ENCODE measurements around the gene NCKAP5L. TPM values are rescaled to one million over a fixed set of nuclear protein-coding genes. Genes with fewer than 3 reads are reported as not detected.

Gene NCKAP5L
- total RNA-seq (10 to 100 TPM; 12.0 to 27.3 (median 22.8) TPM), polyA plus RNA-seq (10 to 100 TPM in 1 of 2 donors, 1 to 10 TPM in 1; 2.5 to 13.8 TPM)
- long read RNA-seq, donor 1, partial matches to known transcripts, result 30 of 58 reads
- long read RNA-seq, donor 1, other reads (novel, unspliced or antisense), result 26 of 58 reads
- long read RNA-seq, donor 2, full-length matches to known transcripts, result 4 of 10 reads
- long read RNA-seq, donor 2, partial matches to known transcripts, result 6 of 10 reads
- long read RNA-seq, donor 2, other reads (novel, unspliced or antisense), result 0 of 10 reads
- long read RNA-seq, donor 3, full-length matches to known transcripts, result 2 of 28 reads
- long read RNA-seq, donor 3, partial matches to known transcripts, result 17 of 28 reads
- long read RNA-seq, donor 3, other reads (novel, unspliced or antisense), result 9 of 28 reads

GRCh38 chr12:49828133-49829091 lies at the start of gene NCKAP5L:
TSS of gene NCKAP5L (minus strand) at chr12:49828413. CDS start at chr12:49804044, 24,369 bp downstream.
- intact Hi-C loops (cut with DNase I), result no loop called here
- peaks cover 14% of the 10 kb centered on the region for H3K4me1 ChIP-seq (ENCODE audit: insufficient read depth)
- 0% methylated on average over 43 to 61 of the region's 61 CpGs for WGBS, 3 donors

GRCh38 chr12:49877066-49877465 lies 48.9 kb upstream of the NCKAP5L start:
- TF ChIP-seq CTCF (IDR thresholded peaks at IDR 0.05), result no peak
- TF ChIP-seq EP300 (IDR thresholded peaks at IDR 0.05), result no peak
- Histone ChIP-seq H3K27ac (no peak overlapping the region), H3K27me3 (no peaks in the 10 kb centered on the region), H3K9me3 (no peaks in the 10 kb centered on the region), H3K36me3 (no peaks in the 10 kb centered on the region), H3K4me3 (no peak overlapping the region), H3K4me1 (ENCODE audit: insufficient read depth) (no peaks in the 10 kb centered on the region)
- DNase-seq, result peak in 1 of 5 donors; percentile 13
- intact Hi-C loops (cut with DNase I), result no loop called here
- 72 to 84% (median 84%) methylated on average over 5 of the region's 5 CpGs for WGBS, 3 donors

More at GRCh38 chr12:49828133-49829091, at the start of gene NCKAP5L:
- TF ChIP-seq EP300 (IDR thresholded peaks at IDR 0.05) (no peak), CTCF (IDR thresholded peaks at IDR 0.05) (no peak), POLR2A (IDR thresholded peaks at IDR 0.05) (peak; percentile 8)
- H3K4me3 ChIP-seq, result peak within 1 kb of the TSS; percentile 61
- peak; percentile 94 to 98 (median 97) for DNase-seq
- H3K9me3 ChIP-seq, result no peaks in the 10 kb centered on the region
- H3K27ac ChIP-seq, result peak within 1 kb of the TSS; percentile 71 to 88
- no peaks in the 10 kb centered on the region for H3K27me3 ChIP-seq
- H3K36me3 ChIP-seq, result no peaks in the 10 kb centered on the region

GRCh38 chr12:49876070-49876469 lies 47.9 kb upstream of the NCKAP5L start:
- no peak for TF ChIP-seq CTCF (IDR thresholded peaks at IDR 0.05)
- TF ChIP-seq POLR2A (IDR thresholded peaks at IDR 0.05), result no peak
- TF ChIP-seq EP300 (IDR thresholded peaks at IDR 0.05), result no peak
- Histone ChIP-seq H3K9me3 (no peaks in the 10 kb centered on the region), H3K36me3 (no peaks in the 10 kb centered on the region), H3K4me3 (no peak overlapping the region), H3K27me3 (no peaks in the 10 kb centered on the region), H3K4me1 (ENCODE audit: insufficient read depth) (no peaks in the 10 kb centered on the region), H3K27ac (no peak overlapping the region)
- DNase-seq, result no peak
- WGBS, 3 donors, result 92 to 94% (median 93%) methylated on average over 3 of the region's 3 CpGs
- intact Hi-C loops (cut with DNase I), result no loop called here

- no peak for TF ChIP-seq POLR2A (IDR thresholded peaks at IDR 0.05)
- TF ChIP-seq EP300 (IDR thresholded peaks at IDR 0.05), result no peak
- no peak for TF ChIP-seq CTCF (IDR thresholded peaks at IDR 0.05)
- Histone ChIP-seq H3K9me3 (no peaks in the 10 kb centered on the region), H3K4me1 (ENCODE audit: insufficient read depth) (no peaks in the 10 kb centered on the region), H3K36me3 (no peaks in the 10 kb centered on the region), H3K4me3 (no peak overlapping the region), H3K27me3 (no peaks in the 10 kb centered on the region), H3K27ac (no peak overlapping the region)
- 91 to 95% (median 92%) methylated on average over 9 of the region's 9 CpGs for WGBS, 3 donors
- DNase-seq, result peak in 2 of 5 donors; percentile 8 to 25
- intact Hi-C loops (cut with DNase I), result no loop called here
These were observed 47.0 kb upstream of the NCKAP5L start for GRCh38 chr12:49875115-49875720.

All from ovary (tissue), 10 donors.